Trophoblast cell (in vitro differentiated cells and primary cell): ENCODE results near the gene KCNQ2.
"Not testable (repeated sequence)": the region's sequence is repeated elsewhere in the genome, so short reads cannot be mapped to it uniquely, and the experiment has no call there.

Experiments used
- DNase-seq, 2 donors: peaks; one replicate each; pipeline ENCODE4 v3.0.0-alpha.2; 2016
- H2AFZ ChIP-seq: 2 replicates; pipeline ENCODE4 v1.6.1; 2013; ENCODE audit warnings: low read length, moderate library complexity, mild to moderate bottlenecking; ENCODE audit not compliant: insufficient read depth, poor library complexity
- H2AK5ac ChIP-seq: 2 replicates; pipeline ENCODE4 v1.6.1; 2013; ENCODE audit warnings: mild to moderate bottlenecking, low read length
- H2BK120ac ChIP-seq: 2 replicates; pipeline ENCODE4 v1.6.1; 2013; ENCODE audit warnings: low read length, mild to moderate bottlenecking, moderate library complexity; ENCODE audit not compliant: insufficient read depth, poor library complexity
- H2BK12ac ChIP-seq: 2 replicates; pipeline ENCODE4 v1.6.1; 2013; ENCODE audit warnings: mild to moderate bottlenecking, low read length, moderate library complexity
- H2BK5ac ChIP-seq: 2 replicates; pipeline ENCODE4 v1.6.1; 2013; ENCODE audit warnings: low read length, low read depth, moderate library complexity, mild to moderate bottlenecking; ENCODE audit not compliant: poor library complexity
- H3K14ac ChIP-seq: 2 replicates; pipeline ENCODE4 v1.6.1; 2013; ENCODE audit warnings: mild to moderate bottlenecking, low read length
- H3K18ac ChIP-seq: 2 replicates; pipeline ENCODE4 v1.6.1; 2013; ENCODE audit warnings: mild to moderate bottlenecking, low read length
- H3K23ac ChIP-seq: 2 replicates; pipeline ENCODE4 v1.6.1; 2013; ENCODE audit warnings: low read length
- H3K27ac ChIP-seq: 2 replicates; pipeline ENCODE4 v1.5.1; 2013; ENCODE audit warnings: low read depth, mild to moderate bottlenecking, inconsistent platforms, low read length, moderate library complexity
- H3K27me3 ChIP-seq: 2 replicates; pipeline ENCODE4 v1.6.1; 2013; ENCODE audit warnings: inconsistent platforms, mild to moderate bottlenecking, low read length, moderate library complexity; ENCODE audit not compliant: insufficient read depth
- H3K36me3 ChIP-seq, 2 experiments: 1 replicate in 1 of 2; 2 replicates in 1 of 2; pipeline ENCODE4 v1.6.1; 2013; ENCODE audit warnings: low read length in 2 of 2, mild to moderate bottlenecking in 2 of 2, moderate library complexity in 1 of 2; ENCODE audit not compliant: insufficient read depth in 2 of 2, control insufficient read depth in 1 of 2
- H3K4ac ChIP-seq: 2 replicates; pipeline ENCODE4 v1.6.1; 2013; ENCODE audit warnings: low read depth, mild to moderate bottlenecking, low read length, moderate library complexity
- H3K4me1 ChIP-seq, 2 experiments: 1 replicate in 1 of 2; 2 replicates in 1 of 2; pipeline ENCODE4 v1.6.1; 2013; ENCODE audit warnings: low read length in 2 of 2, mild to moderate bottlenecking in 2 of 2, moderate library complexity in 1 of 2; ENCODE audit not compliant: insufficient read depth in 2 of 2, control insufficient read depth in 1 of 2
- H3K4me2 ChIP-seq: 2 replicates; pipeline ENCODE4 v1.6.1; 2013; ENCODE audit warnings: inconsistent platforms, mild to moderate bottlenecking, low read length, moderate library complexity
- H3K4me3 ChIP-seq: 2 replicates; pipeline ENCODE4 v1.5.1; 2013; ENCODE audit warnings: mild to moderate bottlenecking, low read depth, low read length, inconsistent platforms
- H3K79me1 ChIP-seq: one replicate; pipeline ENCODE4 v1.6.1; 2013; ENCODE audit warnings: low read length
- H3K79me2 ChIP-seq: 2 replicates; pipeline ENCODE4 v1.6.1; 2013; ENCODE audit warnings: low read length, mild to moderate bottlenecking; ENCODE audit not compliant: control insufficient read depth, insufficient read depth, poor library complexity
- H3K9ac ChIP-seq: 2 replicates; pipeline ENCODE4 v1.6.1; 2013; ENCODE audit warnings: mild to moderate bottlenecking, low read length
- H3K9me3 ChIP-seq: 2 replicates; pipeline ENCODE4 v1.6.1; 2013; ENCODE audit warnings: low read depth, mild to moderate bottlenecking, control low read depth, inconsistent platforms, low read length; ENCODE audit not compliant: insufficient read depth
- H4K12ac ChIP-seq: 2 replicates; pipeline ENCODE4 v1.6.1; 2013; ENCODE audit warnings: low read depth, mild to moderate bottlenecking, low read length, moderate library complexity
- H4K8ac ChIP-seq: 2 replicates; pipeline ENCODE4 v1.6.1; 2013; ENCODE audit warnings: low read depth, mild to moderate bottlenecking, low read length, moderate library complexity
- H4K91ac ChIP-seq: one replicate; pipeline ENCODE4 v1.6.1; 2013; ENCODE audit warnings: low read depth, mild to moderate bottlenecking, low read length, moderate library complexity
- whole genome bisulfite sequencing: extraction: QIAGEN DNeasy Blood & Tissue Kit; methylation state at CpG from one replicate; pipeline ENCODE4 v1.1.7; 2013; ENCODE audit warnings: missing lambda C conversion rate; ENCODE audit not compliant: insufficient read length, insufficient coverage; ENCODE audit errors: extremely low coverage; 5-methylcytosine and 5-hydroxymethylcytosine counted together

KCNQ2 gene

DNA sequence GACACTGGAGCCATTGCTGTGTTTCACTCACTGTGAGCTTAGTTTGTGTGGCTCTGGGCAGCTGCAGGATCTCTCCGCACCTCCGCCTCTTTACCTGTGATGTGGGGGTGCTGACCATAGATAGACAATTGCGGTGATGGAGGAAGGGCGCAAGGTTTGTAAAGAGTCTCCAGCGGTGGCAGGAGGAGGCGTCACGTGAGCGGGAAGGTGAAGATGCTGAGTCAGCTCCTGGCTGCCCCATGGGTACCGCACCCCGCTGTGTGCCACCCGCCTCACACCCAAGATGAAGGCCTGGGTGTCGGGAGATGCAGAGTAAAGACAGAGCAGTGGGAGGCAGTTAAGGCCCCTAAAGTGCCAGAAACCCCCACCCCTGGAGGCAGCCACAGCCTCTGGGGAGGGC lies 9.0 kb upstream of the KCNQ2 start:
- Histone ChIP-seq H3K14ac (no peak overlapping the region), H3K36me3 (no peaks in the 10 kb centered on the region), H3K4me1 (no peaks in the 10 kb centered on the region), H3K79me2 (no peaks in the 10 kb centered on the region), H2BK120ac (no peak overlapping the region), H3K4ac (no peak overlapping the region), H2BK5ac (no peak overlapping the region), H4K91ac (no peak overlapping the region), H2BK12ac (no peak overlapping the region), H3K27ac (no peak overlapping the region), H3K9me3 (peaks cover 3% of the 10 kb centered on the region), H4K12ac (no peak overlapping the region), H3K23ac (no peak overlapping the region), H3K27me3 (no peaks in the 10 kb centered on the region), H3K79me1 (no peaks in the 10 kb centered on the region), H2AK5ac (no peak overlapping the region), H4K8ac (no peak overlapping the region), H3K4me3 (no peak overlapping the region), H2AFZ (no peak overlapping the region), H3K18ac (no peak overlapping the region), H3K9ac (no peak overlapping the region), H3K4me2 (no peak overlapping the region)
- WGBS: no CpG with 5 or more reads among the region's 12 CpGs
- DNase-seq: no peak

- H3K36me3 ChIP-seq, H3K9me3 ChIP-seq, H2AK5ac ChIP-seq, H2BK120ac ChIP-seq, H4K91ac ChIP-seq, H3K9ac ChIP-seq, H2BK5ac ChIP-seq, H4K8ac ChIP-seq, H2BK12ac ChIP-seq, H3K14ac ChIP-seq, H3K4me3 ChIP-seq, H2AFZ ChIP-seq, H3K27ac ChIP-seq, H3K4me2 ChIP-seq, H3K4ac ChIP-seq, H3K79me1 ChIP-seq, H3K27me3 ChIP-seq, H3K79me2 ChIP-seq, H4K12ac ChIP-seq, H3K4me1 ChIP-seq, DNase-seq, H3K23ac ChIP-seq, H3K18ac ChIP-seq: not testable (repeated sequence)
- WGBS: no CpG with 5 or more reads among the region's 32 CpGs
These were observed 7.4 kb upstream of the KCNQ2 start for GRCh38 chr20:63479695-63480419.

- no peak overlapping the region for H3K9ac ChIP-seq
- no peak overlapping the region for H2AK5ac ChIP-seq
- no peak overlapping the region for H3K23ac ChIP-seq
- no peaks in the 10 kb centered on the region for H3K36me3 ChIP-seq
- no peak overlapping the region for H4K12ac ChIP-seq
- no peak overlapping the region for H2BK12ac ChIP-seq
- WGBS: no CpG with 5 or more reads among the region's 34 CpGs
- H3K27ac ChIP-seq: no peak overlapping the region
- no peaks in the 10 kb centered on the region for H3K27me3 ChIP-seq
- no peak overlapping the region for H3K4ac ChIP-seq
- no peak overlapping the region for H3K4me3 ChIP-seq
- no peak overlapping the region for H2BK5ac ChIP-seq
- H4K91ac ChIP-seq: no peak overlapping the region
- H3K9me3 ChIP-seq: no peaks in the 10 kb centered on the region
- no peaks in the 10 kb centered on the region for H3K79me1 ChIP-seq
- no peak overlapping the region for H2BK120ac ChIP-seq
- no peaks in the 10 kb centered on the region for H3K4me1 ChIP-seq
- H2AFZ ChIP-seq: no peak overlapping the region
- H4K8ac ChIP-seq: no peak overlapping the region
- H3K14ac ChIP-seq: no peak overlapping the region
- H3K4me2 ChIP-seq: no peak overlapping the region
- no peak overlapping the region for H3K18ac ChIP-seq
- no peaks in the 10 kb centered on the region for H3K79me2 ChIP-seq
- no peak for DNase-seq
These were observed 6.2 kb upstream of the KCNQ2 start for GRCh38 chr20:63478346-63479302.

GRCh38 chr20:63477944-63478343 lies 5.5 kb upstream of the KCNQ2 start:
- no peaks in the 10 kb centered on the region for H3K79me2 ChIP-seq
- H2AFZ ChIP-seq: no peak overlapping the region
- H3K27ac ChIP-seq: no peak overlapping the region
- H3K9me3 ChIP-seq: peaks cover 1% of the 10 kb centered on the region
- no peaks in the 10 kb centered on the region for H3K36me3 ChIP-seq
- no peak overlapping the region for H3K4me2 ChIP-seq
- H3K23ac ChIP-seq: no peak overlapping the region
- H2BK120ac ChIP-seq: no peak overlapping the region
- no peak overlapping the region for H3K14ac ChIP-seq
- no peaks in the 10 kb centered on the region for H3K79me1 ChIP-seq
- no peak overlapping the region for H3K9ac ChIP-seq
- no peak overlapping the region for H4K12ac ChIP-seq
- H4K91ac ChIP-seq: no peak overlapping the region
- no peak overlapping the region for H3K4ac ChIP-seq
- no peak overlapping the region for H3K4me3 ChIP-seq
- no peak overlapping the region for H2BK5ac ChIP-seq
- no CpG with 5 or more reads among the region's 17 CpGs for WGBS
- no peak for DNase-seq
- no peaks in the 10 kb centered on the region for H3K27me3 ChIP-seq
- no peak overlapping the region for H2BK12ac ChIP-seq
- H3K18ac ChIP-seq: no peak overlapping the region
- H4K8ac ChIP-seq: no peak overlapping the region
- H3K4me1 ChIP-seq: no peaks in the 10 kb centered on the region
- H2AK5ac ChIP-seq: no peak overlapping the region
